Testis (tissue), 3 donors: ENCODE data around the gene CCL23. TPM values are rescaled to one million over a fixed set of nuclear protein-coding genes. Genes with fewer than 3 reads are reported as not detected.

Experiments
- DNase-seq: peaks from one replicate; pipeline ENCODE4 v3.0.0-alpha.2; 2019
- H3K27ac ChIP-seq, 2 donors: fragments of 200-600 bp; sonication (generic); one replicate each; pipeline ENCODE4 v1.5.1; 2019
- H3K27me3 ChIP-seq: fragments of 200-600 bp; sonication (generic); one replicate; pipeline ENCODE4 v1.5.1; 2019
- H3K36me3 ChIP-seq: fragments of 200-600 bp; sonication (generic); one replicate; pipeline ENCODE4 v1.5.1; 2017; ENCODE audit warnings: low read depth; ENCODE audit errors: missing control alignments
- H3K4me1 ChIP-seq: fragments of 200-600 bp; sonication (generic); one replicate; pipeline ENCODE4 v1.5.1; 2019
- H3K4me3 ChIP-seq, 2 donors: fragments of 200-600 bp; sonication (generic); one replicate each; pipeline ENCODE4 v1.5.1; 2017 to 2019
- H3K9me3 ChIP-seq: fragments of 200-600 bp; sonication (generic); one replicate; pipeline ENCODE4 v1.5.1; 2017
- POLR2A ChIP-seq: fragments of 450-650 bp; IDR thresholded peaks from one replicate; pipeline ENCODE4 v1.6.1; 2017; ENCODE audit warnings: antibody characterized with exemption, mild to moderate bottlenecking, moderate library complexity
- WGBS, 2 donors: methylation state at CpG; one replicate each; pipeline ENCODE4 v1.1.5; 2018; 5-methylcytosine and 5-hydroxymethylcytosine counted together
- intact Hi-C: fragments of 100-400 bp; cut with DNase I; formaldehyde crosslinking; loops from one replicate; pipeline ENCODE4 v1.15.1; 2023; ENCODE audit warnings: low total_unique reads
- polyA plus RNA-seq: library from polyadenylated mRNA; stranded (reverse); fragments of 350-450 nt; fragmentation: Illumina TruSeq; extraction: RNeasy Lipid Tissue Mini Kit (QIAGEN cat#74804); gene quantifications from one replicate; pipeline ENCODE4 v1.2.3, GENCODE V29; 2014; ENCODE audit warnings: low read depth, low replicate concordance; ENCODE audit not compliant: insufficient read depth
- total RNA-seq, 2 donors: library from RNA; depleted of rRNA; stranded (reverse); fragments of >200 nt; gene quantifications; one replicate each; pipeline ENCODE4 v1.2.3, GENCODE V29; 2016
- TF ChIP-seq, protein P1 (sequence below), 3 experiments: fragments of 450-650 bp in 2 of 3; fragments of 200-600 bp in 1 of 3; sonication (generic) in 1 of 3; IDR thresholded peaks; one replicate each; pipeline ENCODE4 v1.5.1; 2016 to 2019; ENCODE audit warnings: antibody characterized with exemption in 3 of 3, mild to moderate bottlenecking in 2 of 3, moderate library complexity in 1 of 3

The CCL23 gene
- total and polyA plus RNA-seq, 3 donors from 2014 or later = 1.2 to 1.3 TPM; not detected in 1

DNA sequence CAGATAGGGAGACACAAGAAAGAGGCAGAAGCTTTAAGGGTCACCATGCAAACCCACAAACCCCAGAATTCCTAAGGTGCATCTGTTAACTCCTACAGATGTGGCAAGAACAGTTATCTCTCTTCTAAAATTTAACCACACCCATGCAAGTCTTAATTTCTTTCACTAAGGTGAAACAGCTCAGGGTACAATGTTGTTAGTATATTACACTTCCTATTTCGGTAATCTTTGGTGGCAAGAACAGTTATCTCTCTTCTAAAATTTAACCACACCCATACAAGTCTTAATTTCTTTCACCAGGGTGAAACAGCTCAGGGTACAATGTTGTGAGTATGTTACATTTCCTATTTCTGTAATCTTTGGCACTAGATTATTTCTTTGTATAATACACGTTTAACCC is 6.6 kb downstream of the CCL23 start:
- Histone ChIP-seq H3K4me3 (no peak overlapping the region), H3K27me3 (no peaks in the 10 kb centered on the region), H3K27ac (no peak overlapping the region), H3K4me1 (no peaks in the 10 kb centered on the region), H3K9me3 (no peaks in the 10 kb centered on the region), H3K36me3 (no peaks in the 10 kb centered on the region)
- no peak for TF ChIP-seq POLR2A
- TF ChIP-seq, protein P1, sequence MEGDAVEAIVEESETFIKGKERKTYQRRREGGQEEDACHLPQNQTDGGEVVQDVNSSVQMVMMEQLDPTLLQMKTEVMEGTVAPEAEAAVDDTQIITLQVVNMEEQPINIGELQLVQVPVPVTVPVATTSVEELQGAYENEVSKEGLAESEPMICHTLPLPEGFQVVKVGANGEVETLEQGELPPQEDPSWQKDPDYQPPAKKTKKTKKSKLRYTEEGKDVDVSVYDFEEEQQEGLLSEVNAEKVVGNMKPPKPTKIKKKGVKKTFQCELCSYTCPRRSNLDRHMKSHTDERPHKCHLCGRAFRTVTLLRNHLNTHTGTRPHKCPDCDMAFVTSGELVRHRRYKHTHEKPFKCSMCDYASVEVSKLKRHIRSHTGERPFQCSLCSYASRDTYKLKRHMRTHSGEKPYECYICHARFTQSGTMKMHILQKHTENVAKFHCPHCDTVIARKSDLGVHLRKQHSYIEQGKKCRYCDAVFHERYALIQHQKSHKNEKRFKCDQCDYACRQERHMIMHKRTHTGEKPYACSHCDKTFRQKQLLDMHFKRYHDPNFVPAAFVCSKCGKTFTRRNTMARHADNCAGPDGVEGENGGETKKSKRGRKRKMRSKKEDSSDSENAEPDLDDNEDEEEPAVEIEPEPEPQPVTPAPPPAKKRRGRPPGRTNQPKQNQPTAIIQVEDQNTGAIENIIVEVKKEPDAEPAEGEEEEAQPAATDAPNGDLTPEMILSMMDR (IDR thresholded peaks at IDR 0.05) = no peak
- WGBS, 2 donors = 74 to 88% methylated on average over 2 of the region's 2 CpGs
- DNase-seq = no peak
- intact Hi-C loops = no loop called here

DNA sequence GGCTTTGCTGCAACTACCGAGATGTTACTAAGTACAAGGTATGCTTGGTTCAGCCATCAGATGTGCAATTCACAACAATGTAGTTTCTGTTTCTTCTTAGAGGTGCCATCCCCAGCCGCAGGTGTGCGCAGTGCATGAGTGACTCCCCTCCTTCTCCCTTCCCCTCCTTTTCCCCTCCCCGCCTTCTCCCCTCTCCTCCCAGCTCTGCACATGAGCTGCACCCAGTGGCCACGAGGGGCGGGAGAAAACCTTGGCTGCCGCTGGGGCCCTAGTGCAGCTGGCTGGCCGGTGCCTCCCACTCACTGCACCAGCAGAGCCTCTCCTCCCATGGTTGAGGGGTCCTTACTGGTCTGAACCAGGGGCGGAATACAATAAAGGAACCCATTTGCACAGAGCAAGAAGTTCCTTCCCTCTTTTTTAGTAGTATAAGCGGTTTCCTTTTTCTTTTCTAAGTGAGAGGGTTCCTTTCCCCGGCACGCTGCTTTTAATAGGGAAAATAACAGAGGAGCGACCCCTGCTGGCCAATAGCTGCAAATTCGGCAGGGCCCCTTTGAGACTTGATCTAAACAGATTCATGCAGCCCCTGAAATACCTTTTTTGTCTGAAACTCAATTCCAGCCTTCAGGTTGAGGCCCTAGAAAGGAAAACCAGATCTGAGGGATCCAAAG is 8.6 kb downstream of the CCL23 start:
- H3K27me3 ChIP-seq = no peaks in the 10 kb centered on the region
- intact Hi-C loops = no loop called here
- DNase-seq = peak; percentile 64

DNA sequence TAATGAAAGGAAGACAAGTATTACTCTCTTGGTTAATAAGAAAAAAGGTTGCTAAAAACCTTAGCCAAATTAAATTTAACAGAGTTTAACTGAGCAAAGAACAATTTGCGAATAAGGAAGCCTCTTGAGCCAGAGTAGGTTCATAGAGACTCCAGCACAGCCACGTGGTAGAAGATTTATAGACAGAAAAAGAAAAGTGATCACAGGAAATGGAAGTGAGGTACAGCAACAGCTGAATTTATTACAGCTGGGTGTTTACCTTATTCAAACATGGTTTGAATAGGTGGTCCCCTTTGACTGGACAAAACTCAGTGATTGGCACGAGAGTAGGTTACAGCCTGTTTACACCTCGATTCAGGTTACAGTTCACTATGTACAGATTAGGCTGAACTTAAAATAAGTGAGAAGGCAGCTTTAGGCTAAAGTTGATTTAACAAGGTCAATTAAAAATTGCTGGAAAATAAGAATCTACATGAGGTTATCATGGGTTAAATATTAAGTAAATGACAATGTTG is 13.1 kb downstream of the CCL23 start:
- TF ChIP-seq, protein P1 (IDR thresholded peaks at IDR 0.05) = no peak
- no peak for TF ChIP-seq POLR2A
- 65 to 68% methylated on average over 4 of the region's 4 CpGs for WGBS, 2 donors
- H3K9me3 ChIP-seq = no peaks in the 10 kb centered on the region
- no peak for DNase-seq
- H3K27me3 ChIP-seq = no peaks in the 10 kb centered on the region
- H3K4me1 ChIP-seq = no peaks in the 10 kb centered on the region
- no peaks in the 10 kb centered on the region for H3K36me3 ChIP-seq
- no peak overlapping the region for H3K4me3 ChIP-seq
- no peak overlapping the region for H3K27ac ChIP-seq
- intact Hi-C loops = no loop called here

More for the DNA sequence above, 8.6 kb downstream of the CCL23 start:
- Histone ChIP-seq H3K4me3 (no peak overlapping the region), H3K27ac (no peak overlapping the region), H3K4me1 (no peaks in the 10 kb centered on the region), H3K36me3 (no peaks in the 10 kb centered on the region), H3K9me3 (no peaks in the 10 kb centered on the region)
- 57 to 68% methylated on average over 14 of the region's 14 CpGs for WGBS, 2 donors
- no peak for TF ChIP-seq POLR2A
- TF ChIP-seq, protein P1 (IDR thresholded peaks at IDR 0.05) = peak in 2 of 3 experiments; percentile 13 to 46

DNA sequence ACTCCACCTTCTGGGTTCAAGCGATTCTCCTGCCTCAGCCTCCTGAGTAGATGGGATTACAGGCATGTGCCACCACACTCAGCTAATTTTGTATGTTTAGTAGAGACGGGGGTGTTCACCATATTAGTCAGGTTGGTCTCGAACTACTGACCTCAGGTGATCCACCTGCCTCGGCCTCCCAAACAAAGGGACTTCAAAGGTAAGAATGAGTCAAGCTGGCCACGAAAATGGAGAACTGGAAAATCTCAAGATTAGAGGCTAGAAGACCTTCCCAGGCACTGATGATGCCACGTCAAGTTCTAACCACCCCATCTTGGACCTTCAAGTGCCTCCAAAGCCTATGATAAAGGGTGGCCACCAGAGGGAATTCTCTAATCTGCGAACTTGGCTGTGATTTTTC is 15.1 kb downstream of the CCL23 start:
- no peaks in the 10 kb centered on the region for H3K27me3 ChIP-seq
- no peak overlapping the region for H3K27ac ChIP-seq
- intact Hi-C loops = no loop called here
- no peak overlapping the region for H3K4me3 ChIP-seq
- TF ChIP-seq POLR2A = no peak
- TF ChIP-seq, protein P1 (IDR thresholded peaks at IDR 0.05) = no peak
- DNase-seq = no peak
- H3K4me1 ChIP-seq = no peaks in the 10 kb centered on the region
- WGBS, 2 donors = 90 to 93% methylated on average over 7 of the region's 7 CpGs
- H3K36me3 ChIP-seq = no peaks in the 10 kb centered on the region
- H3K9me3 ChIP-seq = no peaks in the 10 kb centered on the region
